ENCODE results near the gene ZSWIM7.

DNA sequence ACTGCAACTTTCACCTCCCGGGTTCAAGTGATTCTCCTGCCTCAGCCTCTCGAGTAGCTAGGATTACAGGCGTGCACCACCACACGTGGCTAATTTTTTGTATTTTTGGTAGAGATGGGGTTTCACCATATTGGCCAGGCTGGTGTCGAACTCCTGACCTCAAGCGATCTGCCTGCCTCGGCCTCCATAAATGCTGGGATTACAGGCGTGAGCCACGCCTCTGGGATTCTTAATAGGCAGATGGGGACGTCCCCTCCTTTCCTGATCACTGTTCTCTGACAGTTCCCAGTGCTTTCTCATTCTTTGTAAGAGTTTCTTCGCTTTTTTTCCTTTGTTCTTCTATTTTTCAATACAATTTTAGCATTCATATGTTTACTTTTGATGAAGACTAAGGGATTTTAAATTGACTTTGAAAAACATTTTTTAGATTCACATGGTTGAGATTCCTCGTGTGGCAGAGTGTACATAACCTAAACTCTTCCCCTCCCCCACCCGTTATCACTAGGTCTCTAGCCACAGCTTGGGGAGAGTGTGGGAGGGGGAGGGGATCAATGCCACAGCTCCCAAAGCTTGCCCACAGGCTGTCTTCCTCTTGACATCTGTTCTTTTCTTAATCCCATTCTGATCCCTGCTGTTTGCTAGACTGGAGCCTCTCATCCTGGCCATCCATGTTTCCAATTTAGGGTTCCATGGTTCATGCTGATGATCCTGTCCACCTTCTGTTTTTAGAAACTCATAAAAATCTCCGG is 43.5 kb downstream of the ZSWIM7 start:
- TF ChIP-seq, protein P1, sequence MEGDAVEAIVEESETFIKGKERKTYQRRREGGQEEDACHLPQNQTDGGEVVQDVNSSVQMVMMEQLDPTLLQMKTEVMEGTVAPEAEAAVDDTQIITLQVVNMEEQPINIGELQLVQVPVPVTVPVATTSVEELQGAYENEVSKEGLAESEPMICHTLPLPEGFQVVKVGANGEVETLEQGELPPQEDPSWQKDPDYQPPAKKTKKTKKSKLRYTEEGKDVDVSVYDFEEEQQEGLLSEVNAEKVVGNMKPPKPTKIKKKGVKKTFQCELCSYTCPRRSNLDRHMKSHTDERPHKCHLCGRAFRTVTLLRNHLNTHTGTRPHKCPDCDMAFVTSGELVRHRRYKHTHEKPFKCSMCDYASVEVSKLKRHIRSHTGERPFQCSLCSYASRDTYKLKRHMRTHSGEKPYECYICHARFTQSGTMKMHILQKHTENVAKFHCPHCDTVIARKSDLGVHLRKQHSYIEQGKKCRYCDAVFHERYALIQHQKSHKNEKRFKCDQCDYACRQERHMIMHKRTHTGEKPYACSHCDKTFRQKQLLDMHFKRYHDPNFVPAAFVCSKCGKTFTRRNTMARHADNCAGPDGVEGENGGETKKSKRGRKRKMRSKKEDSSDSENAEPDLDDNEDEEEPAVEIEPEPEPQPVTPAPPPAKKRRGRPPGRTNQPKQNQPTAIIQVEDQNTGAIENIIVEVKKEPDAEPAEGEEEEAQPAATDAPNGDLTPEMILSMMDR (IDR thresholded peaks at IDR 0.05): no peak
- no peak for TF ChIP-seq POLR2A (IDR thresholded peaks at IDR 0.05)
